ENCODE results near the gene KIAA1586. TPM values are rescaled to one million over a fixed set of nuclear protein-coding genes. Genes with fewer than 3 reads are reported as not detected.
"Not testable (repeated sequence)": the region's sequence is repeated elsewhere in the genome, so short reads cannot be mapped to it uniquely, and the experiment has no call there.

Gene KIAA1586
- total and polyA plus RNA-seq, 7 donors = 1.4 to 16.9 (median 13.8) TPM

DNA sequence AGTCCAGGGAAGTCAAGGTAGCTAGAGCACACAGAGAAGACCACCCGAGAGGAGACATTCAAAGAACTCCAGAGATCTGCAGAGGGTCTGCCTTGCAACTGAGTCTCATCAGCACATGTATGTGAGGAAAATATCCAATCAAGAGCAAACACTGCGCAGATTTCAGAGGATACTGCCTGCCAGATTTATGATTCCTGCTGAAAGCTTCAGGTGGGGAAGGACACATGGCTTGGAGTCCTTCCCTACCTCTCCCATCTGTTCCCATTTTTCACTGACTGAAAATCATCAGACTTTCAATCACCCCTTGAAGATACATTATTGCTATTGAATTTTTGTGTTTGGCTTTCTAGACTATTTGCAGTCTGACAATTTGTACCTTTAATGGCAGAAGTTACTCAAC lies 7.6 kb upstream of the KIAA1586 start:
- H3K27ac ChIP-seq = no peak overlapping the region
- no peaks in the 10 kb centered on the region for H3K36me3 ChIP-seq
- H3K4me3 ChIP-seq = no peak overlapping the region
- TF ChIP-seq CTCF (IDR thresholded peaks at IDR 0.05) (no peak), POLR2A (IDR thresholded peaks at IDR 0.05) (no peak), EP300 (IDR thresholded peaks at IDR 0.05) (no peak), POLR2AphosphoS5 (IDR thresholded peaks at IDR 0.05) (no peak)
- no peaks in the 10 kb centered on the region for H3K27me3 ChIP-seq
- no peaks in the 10 kb centered on the region for H3K4me1 ChIP-seq
- DNase-seq = no peak
- 94 to 95% methylated on average over 2 of the region's 2 CpGs for WGBS, 2 donors
- H3K9me3 ChIP-seq = no peaks in the 10 kb centered on the region
- intact Hi-C loops (cut with DNase I) = no loop called here

GRCh38 chr6:57040011-57040410 lies 6.5 kb upstream of the KIAA1586 start:
- DNase-seq = no peak
- no peak overlapping the region for H3K4me3 ChIP-seq
- H3K36me3 ChIP-seq = no peaks in the 10 kb centered on the region
- no peaks in the 10 kb centered on the region for H3K27me3 ChIP-seq
- intact Hi-C loops (cut with DNase I) = no loop called here
- no peaks in the 10 kb centered on the region for H3K4me1 ChIP-seq
- no peak overlapping the region for H3K27ac ChIP-seq
- no peaks in the 10 kb centered on the region for H3K9me3 ChIP-seq
- 73 to 81% methylated on average over 5 of the region's 5 CpGs for WGBS, 2 donors
- TF ChIP-seq POLR2AphosphoS5 (IDR thresholded peaks at IDR 0.05) (no peak), EP300 (IDR thresholded peaks at IDR 0.05) (no peak), POLR2A (IDR thresholded peaks at IDR 0.05) (no peak), CTCF (IDR thresholded peaks at IDR 0.05) (no peak)

- peaks cover 0 to 16% (median 13%) of the 10 kb centered on the region in 4 donors for H3K4me1 ChIP-seq
- H3K4me3 ChIP-seq; H3K36me3 ChIP-seq; H3K27ac ChIP-seq; DNase-seq; intact Hi-C loops (cut with DNase I); H3K27me3 ChIP-seq; H3K9me3 ChIP-seq: not testable (repeated sequence)
- 78 to 88% methylated on average over 1 of the region's 1 CpG for whole genome bisulfite sequencing, 2 donors
These were observed 2.4 kb upstream of the KIAA1586 start for GRCh38 chr6:57044061-57044460.

- Histone ChIP-seq H3K36me3 (no peaks in the 10 kb centered on the region), H3K27ac (no peak overlapping the region), H3K4me3 (no peak overlapping the region), H3K9me3 (no peaks in the 10 kb centered on the region), H3K4me1 (peaks cover 0 to 22% (median 17%) of the 10 kb centered on the region in 4 donors), H3K27me3 (no peaks in the 10 kb centered on the region)
- no peak for DNase-seq
- no peak for TF ChIP-seq POLR2A (IDR thresholded peaks at IDR 0.05)
- TF ChIP-seq EP300 (IDR thresholded peaks at IDR 0.05) = no peak
- no peak for TF ChIP-seq POLR2AphosphoS5 (IDR thresholded peaks at IDR 0.05)
- TF ChIP-seq CTCF (IDR thresholded peaks at IDR 0.05) = no peak
- intact Hi-C loops (cut with DNase I) = no loop called here
- 92 to 96% methylated on average over 2 of the region's 2 CpGs for WGBS, 2 donors
These were observed 1.9 kb upstream of the KIAA1586 start for GRCh38 chr6:57044568-57044967.

DNA sequence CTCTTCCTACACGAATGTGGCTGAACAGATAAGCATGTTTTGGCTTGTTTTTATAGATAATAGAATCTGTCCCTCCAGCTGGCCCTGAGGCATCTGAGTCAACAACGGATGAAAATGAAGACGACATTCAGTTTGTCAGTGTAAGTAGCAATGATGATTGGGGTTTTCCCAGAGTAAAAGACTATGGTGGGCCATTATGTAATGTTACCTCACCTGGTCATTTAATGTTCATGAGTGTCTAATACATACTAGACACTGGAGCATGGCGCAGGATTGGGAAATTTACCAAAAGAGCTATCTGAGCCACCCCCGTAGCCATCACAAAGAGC lies 728 bp downstream of the KIAA1586 start:
- WGBS, 2 donors = no CpG with 5 or more reads among the region's 5 CpGs
- not testable (repeated sequence) for H3K9me3 ChIP-seq, H3K27ac ChIP-seq, H3K4me3 ChIP-seq, H3K27me3 ChIP-seq, DNase-seq
- intact Hi-C loops (cut with DNase I) = loop anchor here (5.0 kb wide), 1 partner anchor 40 kb away; no protein-coding TSS in a partner anchor
- Histone ChIP-seq H3K36me3 (peaks cover 0 to 18% (median 6%) of the 10 kb centered on the region in 4 donors), H3K4me1 (peaks cover 0 to 27% (median 18%) of the 10 kb centered on the region in 4 donors)

GRCh38 chr6:57047859-57048258 lies 1.4 kb downstream of the KIAA1586 start:
- Histone ChIP-seq H3K27ac (peak overlapping the region in 3 of 4 donors; percentile 42 to 72 (median 64)), H3K4me1 (peaks cover 0 to 27% (median 18%) of the 10 kb centered on the region in 4 donors), H3K36me3 (peaks cover 0 to 24% (median 6%) of the 10 kb centered on the region in 4 donors), H3K4me3 (peak overlapping the region in 1 of 4 donors; percentile 13)
- intact Hi-C loops (cut with DNase I) = loop anchor here (5.0 kb wide), 1 partner anchor 39 kb away; no protein-coding TSS in a partner anchor
- DNase-seq, H3K9me3 ChIP-seq, H3K27me3 ChIP-seq: not testable (repeated sequence)
- 93 to 94% methylated on average over 6 of the region's 6 CpGs for WGBS, 2 donors

Measured in sigmoid colon (tissue), 7 donors.